Hindlimb muscle (tissue), 1 donor: ENCODE measurements around the gene BCAN. TPM values are rescaled to one million over a fixed set of nuclear protein-coding genes. Genes with fewer than 3 reads are reported as not detected.

Source experiments
- DNase-seq: peaks from one replicate; pipeline ENCODE4 v3.0.0-alpha.2; 2013
- polyA plus RNA-seq: library from polyadenylated mRNA; unstranded; fragments of 120-200 nt; gene quantifications from one replicate; pipeline ENCODE4 v1.2.1, GENCODE V29; 2013; ENCODE audit not compliant: insufficient read length

Gene BCAN
- polyA plus RNA-seq, 1 donor: 0.88 TPM

- no peak for DNase-seq
These were observed 59.0 kb downstream of the BCAN start for GRCh38 chr1:156700736-156701531.

GRCh38 chr1:156703336-156703735 lies 61.4 kb downstream of the BCAN start:
- DNase-seq: no peak

GRCh38 chr1:156703741-156704140 lies 61.8 kb downstream of the BCAN start:
- DNase-seq: no peak

GRCh38 chr1:156704166-156704711 lies 62.3 kb downstream of the BCAN start:
- no peak for DNase-seq

- DNase-seq: no peak
These were observed 63.0 kb downstream of the BCAN start for GRCh38 chr1:156704930-156705320.

- peak; percentile 83 for DNase-seq
These were observed 63.5 kb downstream of the BCAN start, which contains the start of gene CRABP2 for GRCh38 chr1:156705321-156705917. Gene CRABP2, minus strand, starts transcription at chr1:156705583. Its CDS starts 137 bp downstream, at chr1:156705446.

- DNase-seq: peak; percentile 88
These were observed 64.2 kb downstream of the BCAN start for GRCh38 chr1:156705918-156706656.

- DNase-seq: peak; percentile 93
These were observed 64.9 kb downstream of the BCAN start for GRCh38 chr1:156706657-156707416.

- peak; percentile 77 for DNase-seq
These were observed 65.7 kb downstream of the BCAN start for GRCh38 chr1:156707417-156708217.

GRCh38 chr1:156708218-156708661 lies 66.3 kb downstream of the BCAN start:
- no peak for DNase-seq

- DNase-seq: no peak
These were observed 67.1 kb downstream of the BCAN start for GRCh38 chr1:156709031-156709430.

Other genes with a start within 250 kb of the BCAN start
- 102 TPM for gene MEF2D, start 141.3 kb upstream of the BCAN start, polyA plus RNA-seq
- 6.7 TPM for gene IQGAP3, start 69.6 kb upstream of the BCAN start, polyA plus RNA-seq
- gene TTC24, start 62.4 kb upstream of the BCAN start, polyA plus RNA-seq: 0.80 TPM
- gene NAXE, start 50.3 kb upstream of the BCAN start, polyA plus RNA-seq: 26.1 TPM
- 26.3 TPM for gene GPATCH4, start 40.6 kb upstream of the BCAN start, polyA plus RNA-seq
- 0.43 TPM for gene HAPLN2, start 22.7 kb upstream of the BCAN start, polyA plus RNA-seq
- 1,095 TPM for gene NES, start 35.3 kb downstream of the BCAN start, polyA plus RNA-seq
- gene CRABP2, start 63.5 kb downstream of the BCAN start, polyA plus RNA-seq: 314 TPM
- gene METTL25B, start 86.4 kb downstream of the BCAN start, polyA plus RNA-seq: 22.2 TPM
- 24.0 TPM for gene ISG20L2, start 86.6 kb downstream of the BCAN start, polyA plus RNA-seq
- 64.6 TPM for gene MRPL24, start 99.0 kb downstream of the BCAN start, polyA plus RNA-seq
- 142 TPM for gene HDGF, start 109.6 kb downstream of the BCAN start, polyA plus RNA-seq
- gene PRCC, start 125.4 kb downstream of the BCAN start, polyA plus RNA-seq: 64.9 TPM
- 0.49 TPM for gene SH2D2A, start 174.7 kb downstream of the BCAN start, polyA plus RNA-seq
- 0.93 TPM for gene INSRR, start 217.0 kb downstream of the BCAN start, polyA plus RNA-seq
- 1.1 TPM for gene NTRK1, start 218.7 kb downstream of the BCAN start, polyA plus RNA-seq